Fibroblast of villous mesenchyme (primary cell): ENCODE data around the gene CDO1. TPM values are rescaled to one million over a fixed set of nuclear protein-coding genes. Genes with fewer than 3 reads are reported as not detected.
A peak's percentile ranks its signal among the peaks of the same experiment; 100 is the strongest.
"Not testable (repeated sequence)": the region's sequence is repeated elsewhere in the genome, so short reads cannot be mapped to it uniquely, and the experiment has no call there.

Experiments
- DNase-seq: peaks from one replicate; pipeline ENCODE4 v3.0.0-alpha.2; 2010; ENCODE audit warnings: low read depth
- H3K4me3 ChIP-seq: 2 replicates; pipeline ENCODE4 v1.5.1; 2011; ENCODE audit warnings: low read depth, mild to moderate bottlenecking, low read length
- CTCF ChIP-seq: IDR thresholded peaks from 2 replicates; pipeline ENCODE4 v1.5.1; 2012; ENCODE audit warnings: low read depth, mild to moderate bottlenecking, low read length; ENCODE audit not compliant: insufficient read depth
- total RNA-seq: library from RNA; depleted of rRNA; stranded (reverse); fragments of >200 nt; gene quantifications from 2 replicates; pipeline ENCODE4 v1.2.3, GENCODE V29; 2012

The CDO1 gene
- total RNA-seq, 1 donor, result 2.6 TPM

GRCh38 chr5:115815693-115816225 lies 700 bp downstream of the CDO1 start:
- H3K4me3 ChIP-seq, result peak overlapping the region; percentile 55
- no peak for TF ChIP-seq CTCF
- peak; percentile 1 for DNase-seq

GRCh38 chr5:115815006-115815692 lies 1.3 kb downstream of the CDO1 start:
- TF ChIP-seq CTCF, result no peak
- DNase-seq, result no peak
- H3K4me3 ChIP-seq, result peak overlapping the region; percentile 55

- TF ChIP-seq CTCF, result no peak
- DNase-seq, result no peak
- H3K4me3 ChIP-seq, result no peak overlapping the region
These were observed 2.7 kb downstream of the CDO1 start for GRCh38 chr5:115813719-115814118.

- no peak overlapping the region for H3K4me3 ChIP-seq
- TF ChIP-seq CTCF, result no peak
- no peak for DNase-seq
These were observed 4.1 kb downstream of the CDO1 start for GRCh38 chr5:115812372-115812771.

GRCh38 chr5:115811406-115811805 lies 5.1 kb downstream of the CDO1 start:
- no peak overlapping the region for H3K4me3 ChIP-seq
- no peak for DNase-seq
- no peak for TF ChIP-seq CTCF

- TF ChIP-seq CTCF, result no peak
- DNase-seq, result peak; percentile 38
- no peak overlapping the region for H3K4me3 ChIP-seq
These were observed 5.7 kb downstream of the CDO1 start for GRCh38 chr5:115810761-115811160.

- no peak overlapping the region for H3K4me3 ChIP-seq
- DNase-seq, result no peak
- no peak for TF ChIP-seq CTCF
These were observed 6.5 kb downstream of the CDO1 start for GRCh38 chr5:115809946-115810345.

GRCh38 chr5:115808066-115808465 lies 8.4 kb downstream of the CDO1 start:
- DNase-seq, H3K4me3 ChIP-seq: not testable (repeated sequence)
